ENCODE measurements around the gene GPAM. TPM values are rescaled to one million over a fixed set of nuclear protein-coding genes. Genes with fewer than 3 reads are reported as not detected.
"Not testable (repeated sequence)": the region's sequence is repeated elsewhere in the genome, so short reads cannot be mapped to it uniquely, and the experiment has no call there.

Gene GPAM
- polyA plus RNA-seq, 1 donor, result 19.4 TPM

DNA sequence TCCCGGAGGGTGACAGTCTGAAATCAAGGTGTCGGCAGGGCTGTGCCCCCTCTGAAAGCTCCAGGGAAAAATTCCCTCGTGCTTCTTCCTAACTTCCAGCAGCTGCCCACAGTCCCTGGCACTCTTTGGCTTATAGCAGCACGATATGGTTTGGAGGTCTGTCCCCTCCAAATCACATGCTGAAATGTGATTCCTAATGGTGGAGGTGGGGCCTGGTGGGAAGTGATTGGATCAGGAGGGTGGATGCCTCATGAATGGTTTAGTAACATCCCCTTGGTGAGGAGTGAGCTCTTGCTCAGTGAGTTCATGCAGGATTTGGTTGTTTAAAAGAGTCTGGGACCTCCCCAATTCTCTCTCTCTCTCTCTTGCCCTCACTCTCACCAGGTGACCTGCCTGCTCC is 51.1 kb downstream of the GPAM start:
- no peak for DNase-seq

- no peak for DNase-seq
Measured at GRCh38 chr10:112131996-112132395, 51.6 kb downstream of the GPAM start.

DNA sequence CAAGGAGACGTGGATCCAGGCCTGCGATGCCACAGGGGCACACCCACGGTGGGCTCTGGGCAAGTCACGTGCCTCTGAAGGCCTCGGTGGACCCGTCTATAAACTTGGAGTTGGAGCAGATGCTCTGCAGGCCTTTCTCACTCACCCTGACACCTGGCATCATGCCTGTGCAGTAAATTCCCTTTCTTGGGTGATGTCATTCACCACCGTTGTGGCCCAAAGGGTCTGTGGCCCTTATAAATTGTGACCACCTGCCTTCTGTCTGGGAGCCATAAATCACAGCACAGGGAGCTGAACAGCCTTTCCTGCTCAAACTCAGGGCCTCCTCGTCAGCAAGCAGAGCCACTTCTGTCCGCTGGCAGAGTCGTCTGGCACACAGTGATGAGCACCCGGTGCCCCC is 52.2 kb downstream of the GPAM start:
- peak; percentile 50 for DNase-seq

GRCh38 chr10:112126901-112127300 is 56.7 kb downstream of the GPAM start:
- DNase-seq, result no peak

- no peak for DNase-seq
Measured at GRCh38 chr10:112126172-112126571, 57.4 kb downstream of the GPAM start.

- no peak for DNase-seq
Measured at GRCh38 chr10:112124866-112125265, 58.7 kb downstream of the GPAM start.

- DNase-seq, result no peak
Measured at GRCh38 chr10:112122827-112123226, 60.7 kb downstream of the GPAM start.

- DNase-seq, result no peak
Measured at GRCh38 chr10:112120491-112120890, 63.1 kb downstream of the GPAM start.

DNA sequence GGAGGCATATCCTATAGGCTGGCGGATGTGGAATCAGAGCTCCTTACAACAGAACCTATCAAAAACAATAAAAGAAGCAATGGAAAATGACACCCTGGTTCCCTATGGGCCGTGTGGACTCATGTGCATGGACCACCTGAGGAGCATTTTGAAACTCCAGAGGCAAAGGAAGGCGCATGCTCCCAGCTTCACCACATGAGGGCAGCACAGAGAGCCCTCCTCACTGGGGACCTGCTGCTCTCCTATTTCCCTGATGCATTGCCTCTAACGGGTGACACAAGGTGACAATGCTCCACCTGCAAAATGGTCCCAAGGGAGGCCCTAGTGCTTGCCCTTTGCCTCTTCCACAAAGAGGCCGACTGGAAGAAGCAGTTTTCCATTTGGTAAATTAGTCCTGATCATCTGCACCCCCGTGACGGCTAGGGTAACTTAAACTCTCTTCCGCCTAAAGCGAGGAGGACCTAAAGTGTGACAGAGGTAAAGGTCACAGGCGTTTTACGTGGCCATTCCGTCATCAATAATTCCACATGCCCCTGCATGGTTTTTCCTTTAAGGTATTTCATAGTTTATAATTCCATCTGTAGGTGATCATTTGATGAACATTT is 67.7 kb downstream of the GPAM start:
- DNase-seq, result no peak

- not testable (repeated sequence) for DNase-seq
Measured at GRCh38 chr10:112109779-112110178, 73.8 kb downstream of the GPAM start.

Other genes starting within 250 kb of the GPAM start
- not detected for gene TECTB, start 99.6 kb upstream of the GPAM start, polyA plus RNA-seq (ENCODE audit: insufficient read length)
- 4.7 TPM for gene ACSL5, start 190.4 kb upstream of the GPAM start, polyA plus RNA-seq (ENCODE audit: insufficient read length)

Data from left kidney (tissue), 2 donors.